Activated T-helper 2 cell treated with anti-CD3 and anti-CD28 coated beads, Interferon-gamma antibody, Interleukin-2, Interleukin-4, amounts not matched to agents 10 μg/mL and 5 μg/mL and 100 μg/mL, durations not matched to agents 14 hours and 24 hours and 36 hours (primary cell): ENCODE results near the gene SLC43A2. TPM values are rescaled to one million over a fixed set of nuclear protein-coding genes. Genes with fewer than 3 reads are reported as not detected.

Experiments
- DNase-seq: peaks from one replicate; pipeline ENCODE4 v3.0.0; 2021; ENCODE audit warnings: low spot score
- H3K27ac Mint-ChIP-seq: one replicate; pipeline ENCODE4 v1.8.0; 2021; ENCODE audit warnings: mixed read lengths
- H3K27me3 Mint-ChIP-seq: one replicate; pipeline ENCODE4 v1.8.0; 2021; ENCODE audit warnings: low read depth, mixed read lengths
- H3K36me3 Mint-ChIP-seq: one replicate; pipeline ENCODE4 v1.8.0; 2021; ENCODE audit warnings: low read depth, mixed read lengths
- H3K4me1 Mint-ChIP-seq: one replicate; pipeline ENCODE4 v1.8.0; 2021; ENCODE audit warnings: low read depth, mixed read lengths
- H3K4me3 Mint-ChIP-seq: one replicate; pipeline ENCODE4 v1.8.0; 2021; ENCODE audit warnings: low read depth, mild to moderate bottlenecking, moderate library complexity, mixed read lengths
- H3K9me3 Mint-ChIP-seq: one replicate; pipeline ENCODE4 v1.8.0; 2021; ENCODE audit warnings: mixed read lengths
- intact Hi-C: fragments of 100-400 bp; cut with micrococcal nuclease; formaldehyde crosslinking; loops from one replicate; pipeline ENCODE4 v1.15.1; 2023
- total RNA-seq: library from RNA; stranded (reverse); gene quantifications from 2 replicates; pipeline ENCODE4 v1.2.3, GENCODE V29; 2022

SLC43A2 gene
- total RNA-seq, 1 donor from 2014 or later: 2.3 TPM

DNA sequence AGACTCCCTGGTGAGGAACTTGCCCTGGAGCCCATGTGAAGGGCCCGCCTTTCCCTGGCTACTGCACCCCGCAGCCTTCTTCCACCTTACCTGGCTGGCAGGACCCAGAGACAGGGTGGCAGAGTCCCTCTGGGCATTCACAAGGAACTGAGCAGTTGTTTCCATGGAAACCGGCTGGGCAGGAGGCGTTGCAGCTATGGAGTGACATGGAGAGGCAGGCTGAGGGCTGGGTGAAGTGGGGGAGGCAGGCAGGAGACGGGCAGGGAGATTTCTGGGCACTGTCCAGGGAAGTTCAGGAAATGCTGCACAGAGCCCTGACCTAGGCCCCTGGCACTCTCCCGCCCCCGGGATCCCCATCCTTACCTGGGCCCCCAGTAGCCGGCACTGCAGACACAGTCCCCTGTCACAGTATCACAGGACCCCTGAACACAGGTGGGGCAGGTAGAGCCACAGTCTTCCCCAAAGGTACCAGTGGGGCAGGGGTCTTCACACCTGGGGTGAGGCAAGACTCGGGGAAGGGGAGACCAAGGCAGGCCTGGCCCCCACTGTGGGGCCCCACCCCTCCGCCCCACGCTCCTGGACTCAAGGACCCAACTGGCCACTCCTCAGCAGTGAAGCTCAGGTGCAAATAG is 11.0 kb upstream of the SLC43A2 start:
- no peak overlapping the region for H3K27ac Mint-ChIP-seq
- H3K27me3 Mint-ChIP-seq: no peaks in the 10 kb centered on the region
- H3K4me1 Mint-ChIP-seq: peaks cover 8% of the 10 kb centered on the region
- no peak overlapping the region for H3K4me3 Mint-ChIP-seq
- no peak for DNase-seq
- H3K9me3 Mint-ChIP-seq: no peaks in the 10 kb centered on the region
- peaks cover 4% of the 10 kb centered on the region for H3K36me3 Mint-ChIP-seq
- intact Hi-C loops: loop anchor here (10.0 kb wide), 2 partner anchors 275 to 405 kb away; partner anchors contain the start of gene OVCA2

DNA sequence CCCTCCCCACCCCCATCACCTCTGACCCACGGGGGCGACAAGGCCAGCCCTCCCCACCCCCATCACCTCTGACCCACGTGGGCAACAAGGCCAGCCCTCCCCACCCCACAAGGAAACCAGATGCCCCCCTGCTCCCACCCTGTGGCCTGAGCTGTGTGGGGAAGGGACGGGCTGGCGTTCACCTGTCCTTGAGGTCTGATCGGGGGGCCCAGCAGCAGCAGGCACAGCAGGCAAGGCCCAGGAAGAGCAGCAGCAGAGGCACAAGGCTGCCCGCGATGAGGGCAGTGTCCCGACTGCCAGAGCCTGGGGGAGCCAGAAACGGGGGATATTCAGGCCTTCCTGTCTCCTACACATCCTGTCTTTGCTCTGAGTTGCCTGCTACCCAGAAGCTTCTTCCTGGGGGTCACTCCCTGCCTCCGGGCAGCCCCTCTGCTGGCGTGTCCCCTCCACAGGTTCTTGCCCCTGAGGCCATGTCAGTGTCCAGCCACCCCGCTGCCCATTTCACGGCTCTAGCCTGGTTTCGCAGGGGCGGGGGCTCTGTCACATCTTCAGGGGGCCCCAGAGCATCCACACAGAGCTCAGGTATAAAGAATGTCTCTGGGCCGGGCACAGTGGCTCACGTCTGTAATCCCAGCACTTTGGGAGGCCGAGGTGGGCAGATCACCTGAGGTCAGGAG is 10.1 kb upstream of the SLC43A2 start:
- Mint-ChIP-seq H3K36me3 (no peaks in the 10 kb centered on the region), H3K9me3 (no peaks in the 10 kb centered on the region), H3K4me1 (no peaks in the 10 kb centered on the region), H3K27ac (no peak overlapping the region), H3K27me3 (no peaks in the 10 kb centered on the region), H3K4me3 (no peak overlapping the region)
- no peak for DNase-seq
- intact Hi-C loops: loop anchor here (10.0 kb wide), 1 partner anchor 274 kb away; no protein-coding TSS in a partner anchor

- Mint-ChIP-seq H3K27ac (no peak overlapping the region), H3K9me3 (no peaks in the 10 kb centered on the region), H3K36me3 (no peaks in the 10 kb centered on the region), H3K4me1 (no peaks in the 10 kb centered on the region), H3K4me3 (no peak overlapping the region), H3K27me3 (no peaks in the 10 kb centered on the region)
- DNase-seq: no peak
- intact Hi-C loops: loop anchor here (10.0 kb wide), 1 partner anchor 273 kb away; no protein-coding TSS in a partner anchor
Measured at GRCh38 chr17:1638171-1638590, 9.5 kb upstream of the SLC43A2 start.

DNA sequence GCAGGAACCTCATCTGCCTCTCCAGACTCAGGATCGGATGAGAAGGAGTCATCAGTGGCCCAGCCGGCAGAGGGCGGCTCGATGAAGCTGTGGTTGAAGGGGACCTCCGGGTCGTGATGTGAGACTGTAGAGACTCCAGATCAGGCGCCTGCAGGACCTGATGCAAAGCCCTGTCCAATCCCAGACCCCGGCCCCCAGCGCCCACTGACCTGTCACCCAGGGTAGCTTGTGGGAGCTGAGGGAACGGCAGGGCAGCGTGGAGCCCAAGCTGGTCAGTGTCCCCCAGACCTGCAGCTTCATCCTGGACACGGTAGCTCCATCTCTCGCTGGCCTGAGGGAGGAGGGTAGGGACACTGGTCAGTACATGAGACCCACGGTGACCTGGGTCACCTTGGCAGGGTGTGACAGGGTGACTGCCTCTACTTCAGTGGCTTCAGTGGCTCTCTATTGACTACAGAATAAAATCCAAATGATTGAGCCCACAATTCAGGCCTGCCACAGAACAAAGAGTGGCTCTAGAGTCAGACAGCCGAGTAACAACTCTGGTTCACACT is 8.2 kb upstream of the SLC43A2 start:
- no peak for DNase-seq
- Mint-ChIP-seq H3K9me3 (no peaks in the 10 kb centered on the region), H3K27ac (no peak overlapping the region), H3K36me3 (no peaks in the 10 kb centered on the region), H3K27me3 (peaks cover under 1% of the 10 kb centered on the region), H3K4me3 (no peak overlapping the region), H3K4me1 (no peaks in the 10 kb centered on the region)
- intact Hi-C loops: loop anchor here (10.0 kb wide), 1 partner anchor 272 kb away; no protein-coding TSS in a partner anchor

GRCh38 chr17:1635675-1636465 is 7.2 kb upstream of the SLC43A2 start:
- Mint-ChIP-seq H3K4me3 (no peak overlapping the region), H3K9me3 (no peaks in the 10 kb centered on the region), H3K27ac (no peak overlapping the region), H3K27me3 (peaks cover 4% of the 10 kb centered on the region), H3K36me3 (no peaks in the 10 kb centered on the region), H3K4me1 (no peaks in the 10 kb centered on the region)
- intact Hi-C loops: loop anchor here (10.0 kb wide), 1 partner anchor 271 kb away; no protein-coding TSS in a partner anchor
- DNase-seq: no peak

GRCh38 chr17:1634841-1635650 is 6.4 kb upstream of the SLC43A2 start:
- Mint-ChIP-seq H3K9me3 (no peaks in the 10 kb centered on the region), H3K36me3 (no peaks in the 10 kb centered on the region), H3K27ac (no peak overlapping the region), H3K27me3 (peaks cover 10% of the 10 kb centered on the region), H3K4me1 (peaks cover 3% of the 10 kb centered on the region), H3K4me3 (no peak overlapping the region)
- intact Hi-C loops: loop anchor here (10.0 kb wide), 1 partner anchor 270 kb away; no protein-coding TSS in a partner anchor
- DNase-seq: no peak

GRCh38 chr17:1630662-1631061 is 2.0 kb upstream of the SLC43A2 start:
- H3K9me3 Mint-ChIP-seq: no peaks in the 10 kb centered on the region
- intact Hi-C loops: loop anchor here (1.0 to 10.0 kb wide), 2 partner anchors 56 to 266 kb away; no protein-coding TSS in a partner anchor
- H3K4me1 Mint-ChIP-seq: peaks cover 9% of the 10 kb centered on the region
- H3K36me3 Mint-ChIP-seq: no peaks in the 10 kb centered on the region
- no peak overlapping the region for H3K27ac Mint-ChIP-seq
- H3K4me3 Mint-ChIP-seq: no peak overlapping the region
- DNase-seq: no peak
- peaks cover 31% of the 10 kb centered on the region for H3K27me3 Mint-ChIP-seq

DNA sequence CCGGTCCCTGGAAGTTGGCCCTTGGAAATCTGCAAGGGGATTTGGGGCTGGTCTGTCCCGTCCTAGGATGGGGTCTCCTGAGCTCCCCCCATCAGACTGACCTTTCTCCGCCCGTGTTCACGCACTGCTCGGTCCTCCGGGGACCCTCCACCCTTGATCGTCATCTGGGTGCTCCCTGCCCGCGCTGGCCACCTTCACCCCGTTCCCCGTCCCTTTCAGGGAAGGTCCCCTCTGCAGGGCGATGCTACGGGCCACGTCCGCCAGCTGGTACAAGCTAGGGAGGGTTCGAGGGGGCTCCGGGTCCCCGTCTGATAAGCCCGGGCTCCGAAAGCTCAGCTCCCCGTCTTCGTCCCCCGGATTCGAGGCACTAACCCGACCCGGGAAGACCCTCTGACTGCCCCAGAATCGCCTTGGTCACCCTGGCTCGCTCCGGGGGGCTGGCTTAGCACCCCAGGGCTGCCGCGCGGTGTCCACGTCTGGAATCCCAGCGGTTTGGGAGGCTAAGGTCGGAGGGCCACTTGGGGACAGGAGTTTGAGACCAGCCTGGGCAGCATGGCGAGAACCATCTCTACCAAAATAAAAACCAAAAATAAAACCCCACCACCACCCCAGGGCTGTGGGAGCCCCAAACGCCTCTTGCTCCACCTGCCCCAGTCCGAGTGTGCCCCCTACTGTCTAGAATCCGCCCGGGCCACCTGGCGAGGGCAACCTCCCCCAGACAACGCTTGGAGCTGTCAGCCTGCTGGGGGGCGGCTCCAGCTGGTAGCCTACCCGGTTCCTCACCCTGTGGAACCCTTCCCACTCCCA is 1.1 kb upstream of the SLC43A2 start:
- peaks cover 35% of the 10 kb centered on the region for H3K27me3 Mint-ChIP-seq
- H3K4me1 Mint-ChIP-seq: peaks cover 9% of the 10 kb centered on the region
- no peaks in the 10 kb centered on the region for H3K9me3 Mint-ChIP-seq
- H3K4me3 Mint-ChIP-seq: peak overlapping the region; percentile 87
- no peaks in the 10 kb centered on the region for H3K36me3 Mint-ChIP-seq
- intact Hi-C loops: loop anchor here (1.0 to 10.0 kb wide), 5 partner anchors 55 to 355 kb away; partner anchors contain the start of genes BHLHA9, INPP5K and TRARG1
- DNase-seq: peak; percentile 59
- peak overlapping the region; percentile 49 for H3K27ac Mint-ChIP-seq

GRCh38 chr17:1628856-1629503 is 346 bp upstream of the SLC43A2 start:
- Mint-ChIP-seq H3K27ac (peak overlapping the region; percentile 68), H3K27me3 (peaks cover 35% of the 10 kb centered on the region), H3K9me3 (no peaks in the 10 kb centered on the region), H3K36me3 (no peaks in the 10 kb centered on the region), H3K4me3 (peak overlapping the region; percentile 87), H3K4me1 (peaks cover 9% of the 10 kb centered on the region)
- peak; percentile 82 for DNase-seq
- intact Hi-C loops: loop anchor here (1.0 to 10.0 kb wide), 4 partner anchors 22 to 354 kb away; partner anchors contain the start of genes BHLHA9, INPP5K and TRARG1

DNA sequence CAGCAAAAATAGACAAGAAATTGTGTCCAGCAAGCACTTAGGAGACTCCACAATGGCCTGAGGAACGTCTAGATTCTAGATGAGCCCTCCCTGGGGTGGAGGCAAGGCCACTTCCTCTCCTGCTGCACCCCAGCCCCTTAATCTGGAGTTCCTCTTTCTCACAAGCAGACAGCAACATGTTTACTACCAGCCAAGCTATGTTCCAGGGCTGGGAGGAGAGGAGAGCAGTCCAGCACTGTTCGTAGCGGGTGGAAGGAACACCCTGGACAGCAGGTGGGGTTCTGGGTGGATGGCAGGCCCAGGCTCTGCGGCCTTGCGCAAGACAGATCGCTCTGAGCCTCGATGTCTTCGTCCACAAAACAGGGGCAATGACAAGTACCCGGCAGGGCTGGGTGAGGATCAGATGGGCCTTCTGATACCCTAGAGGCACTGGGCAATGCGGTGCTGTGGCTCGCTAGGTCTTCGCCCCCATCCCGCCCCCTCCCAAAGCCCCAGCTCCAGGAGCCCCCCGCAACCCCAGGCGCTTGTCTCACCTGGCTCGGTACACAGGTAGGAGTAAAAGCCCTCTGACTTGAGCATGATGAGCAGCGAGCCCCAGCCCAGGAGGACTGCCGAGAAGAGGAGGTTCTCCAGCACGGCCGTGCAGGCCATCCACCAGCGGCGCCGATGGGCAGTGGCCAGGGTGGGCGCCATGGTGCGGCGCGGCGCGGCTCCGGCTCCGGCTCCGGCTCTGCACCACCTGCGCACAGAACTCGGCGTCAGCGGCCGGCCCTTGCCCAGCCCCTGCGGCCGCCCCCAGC is 1.3 kb downstream of the SLC43A2 start:
- H3K36me3 Mint-ChIP-seq: no peaks in the 10 kb centered on the region
- peaks cover 35% of the 10 kb centered on the region for H3K27me3 Mint-ChIP-seq
- no peak overlapping the region for H3K27ac Mint-ChIP-seq
- H3K9me3 Mint-ChIP-seq: no peaks in the 10 kb centered on the region
- H3K4me3 Mint-ChIP-seq: peak overlapping the region; percentile 69
- H3K4me1 Mint-ChIP-seq: peaks cover 9% of the 10 kb centered on the region
- DNase-seq: no peak
- intact Hi-C loops: loop anchor here (10.0 kb wide), 1 partner anchor 353 kb away; the partner anchor contains the start of genes BHLHA9 and TRARG1
